AML-193 (cell line): Measurements from ENCODE around the gene PITRM1.
A peak's percentile ranks its signal among the peaks of the same experiment; 100 is the strongest.

ENCODE experiments used
- DNase-seq, 2 experiments: peaks; one replicate each; lab custom pipeline; 2025; lab: John Stamatoyannopoulos, UW

PITRM1 gene

DNA sequence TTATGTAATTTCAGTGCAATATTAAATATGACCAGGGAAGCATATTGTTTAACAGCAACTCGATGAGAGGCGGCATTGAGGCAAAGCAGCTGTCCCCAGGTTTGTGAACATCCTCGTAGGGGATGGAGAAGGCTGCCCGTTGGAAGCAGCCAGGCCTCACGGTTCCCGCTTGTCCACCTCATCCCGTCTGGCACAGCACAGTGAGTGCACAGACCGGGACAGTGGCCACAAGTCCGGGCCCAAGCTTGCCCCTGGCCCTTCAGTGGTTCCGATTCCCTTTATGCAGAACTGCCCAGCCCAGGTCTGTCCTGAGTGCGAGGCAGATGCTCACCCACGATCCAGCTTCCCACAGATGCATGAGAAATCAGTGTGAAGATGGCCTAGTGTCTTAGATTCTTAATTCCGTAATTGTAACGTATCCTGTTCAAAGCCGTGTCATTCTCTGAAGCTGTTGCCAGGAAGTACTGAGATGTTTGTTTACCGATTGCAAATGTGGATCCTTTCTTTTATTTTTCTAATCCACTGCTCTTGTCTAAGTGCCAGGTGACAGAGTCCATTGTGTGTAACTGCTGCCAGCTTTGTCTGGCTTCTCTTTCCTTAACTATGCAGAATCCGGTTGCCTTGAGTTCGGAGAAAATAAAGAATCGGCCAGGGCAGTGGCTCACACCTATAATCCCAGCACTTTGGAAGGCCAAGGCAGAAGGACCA is 69.7 kb downstream of the PITRM1 start:
- no peak for DNase-seq

DNA sequence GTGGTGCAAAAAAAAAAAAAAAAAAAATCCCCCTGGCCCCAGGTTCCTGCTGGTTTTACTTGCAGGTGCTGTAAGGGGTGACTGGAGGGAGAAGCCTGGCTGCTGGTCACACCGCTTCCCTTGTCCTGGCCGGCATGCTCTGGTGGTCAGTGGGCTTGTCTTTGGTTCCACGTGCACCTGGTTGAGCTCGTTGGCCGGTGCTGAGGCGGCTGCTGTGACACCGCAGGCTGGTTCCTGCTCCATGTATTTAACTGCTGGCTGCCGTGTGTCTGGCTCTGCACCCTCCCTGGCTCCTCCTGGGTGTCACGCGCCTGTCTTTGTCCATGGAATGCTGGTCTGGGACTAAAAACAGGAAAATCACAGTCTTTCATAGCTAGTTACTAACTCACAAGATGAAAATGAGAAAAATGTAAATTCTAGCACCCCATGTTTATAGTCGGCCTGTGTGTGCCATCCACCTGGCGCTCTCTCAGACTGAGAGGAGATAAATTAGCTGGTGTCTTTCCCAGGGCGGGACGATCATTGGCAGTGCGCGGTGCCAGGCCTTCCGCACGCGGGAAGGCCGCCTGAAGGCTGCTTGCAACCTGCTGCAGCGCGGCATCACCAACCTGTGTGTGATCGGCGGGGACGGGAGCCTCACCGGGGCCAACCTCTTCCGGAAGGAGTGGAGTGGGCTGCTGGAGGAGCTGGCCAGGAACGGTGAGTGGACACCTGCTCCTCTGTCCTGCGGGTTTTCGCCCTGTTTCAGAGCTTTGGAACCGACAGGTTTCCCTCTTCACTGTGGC is 71.5 kb downstream of the PITRM1 start:
- DNase-seq, result no peak

DNA sequence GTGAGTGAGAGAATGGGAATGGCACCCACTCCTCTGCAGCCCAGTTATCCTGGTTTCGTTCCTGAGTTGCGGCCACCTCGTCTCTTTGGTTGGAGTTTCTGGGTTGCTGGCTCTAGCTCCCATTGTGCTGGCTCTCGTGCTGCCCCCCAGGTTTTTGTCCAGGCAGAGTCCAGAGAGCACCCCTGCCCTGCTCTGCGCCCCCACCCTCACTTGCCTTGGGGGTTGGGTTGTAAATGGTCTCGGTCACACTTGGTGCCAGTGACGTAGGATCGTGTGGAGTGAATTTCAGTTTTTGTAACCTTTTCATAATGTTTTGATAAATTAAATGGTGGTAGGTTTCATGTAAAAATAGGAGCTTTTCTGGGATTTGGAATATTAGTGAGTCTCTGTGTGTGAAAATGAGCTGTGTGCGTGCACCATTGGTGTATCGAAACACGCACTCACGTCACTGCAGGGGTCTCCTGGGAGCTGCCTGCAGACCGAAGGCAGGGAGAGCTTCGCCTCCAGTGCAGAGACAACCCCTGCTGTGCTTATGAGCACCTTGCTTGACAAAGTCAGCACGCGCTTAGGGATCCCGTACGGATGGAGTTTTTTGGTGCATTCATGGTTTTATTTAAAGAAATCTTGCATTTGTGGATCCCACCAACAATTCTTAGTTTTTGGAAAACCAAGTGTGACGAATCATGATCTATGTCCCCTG is 72.3 kb downstream of the PITRM1 start:
- no peak for DNase-seq

DNA sequence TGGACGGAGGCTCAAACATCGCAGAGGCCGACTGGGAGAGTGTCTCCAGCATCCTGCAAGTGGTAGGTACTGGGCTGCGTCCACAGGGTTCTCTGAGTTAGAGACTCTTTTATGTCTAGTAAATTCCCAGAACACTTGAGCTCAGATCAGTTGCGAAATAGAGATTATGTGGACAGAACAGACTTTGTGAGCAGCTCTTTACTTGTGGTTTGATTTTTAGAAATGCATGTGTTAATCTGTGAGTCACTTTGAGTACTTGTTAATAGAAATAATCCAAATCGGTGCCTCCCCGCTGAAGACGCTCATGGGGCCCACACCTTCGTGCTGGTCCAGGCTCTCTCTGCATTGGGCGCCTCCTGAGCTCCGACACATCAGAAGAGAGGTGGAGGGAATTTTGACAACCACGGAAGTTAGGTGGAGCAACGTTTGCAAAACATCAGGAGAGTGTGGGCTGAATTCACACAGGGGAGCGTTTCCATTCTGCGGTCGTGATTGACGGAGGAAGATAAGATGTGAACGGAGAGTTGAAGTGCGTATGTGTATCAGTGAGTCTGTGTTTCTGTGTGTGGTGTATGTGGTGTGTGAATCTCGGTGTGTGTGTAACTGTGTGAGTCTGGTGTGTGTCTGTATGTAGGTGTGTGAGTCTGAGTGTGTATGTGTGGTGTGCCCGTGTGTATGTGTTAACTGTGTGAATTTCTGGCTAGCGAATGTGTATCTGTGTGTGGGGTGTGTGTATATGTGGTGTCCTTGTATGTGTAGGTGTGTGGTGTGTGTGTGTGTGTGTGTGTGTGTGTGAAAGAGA is 73.1 kb downstream of the PITRM1 start:
- peak; percentile 50 to 51 for DNase-seq

DNA sequence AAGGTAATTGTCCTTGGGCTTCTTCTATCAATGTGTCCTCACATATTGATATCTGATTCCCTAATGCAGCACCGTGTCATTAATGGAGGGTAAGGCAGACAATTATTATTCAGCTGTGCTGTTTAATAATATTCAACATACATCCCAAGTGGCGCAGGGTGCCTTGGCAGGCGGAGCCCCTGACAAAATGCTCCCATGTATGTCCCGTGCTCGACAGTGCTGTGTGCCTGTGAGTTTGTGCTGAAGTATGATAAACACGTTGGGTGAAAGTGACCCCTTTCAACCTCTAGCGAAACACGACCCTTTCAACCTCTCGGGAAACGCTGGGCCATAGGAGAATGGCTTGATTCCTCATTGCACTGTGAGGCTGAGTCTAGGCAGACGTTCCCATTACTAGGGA is 73.9 kb downstream of the PITRM1 start:
- DNase-seq, result no peak

DNA sequence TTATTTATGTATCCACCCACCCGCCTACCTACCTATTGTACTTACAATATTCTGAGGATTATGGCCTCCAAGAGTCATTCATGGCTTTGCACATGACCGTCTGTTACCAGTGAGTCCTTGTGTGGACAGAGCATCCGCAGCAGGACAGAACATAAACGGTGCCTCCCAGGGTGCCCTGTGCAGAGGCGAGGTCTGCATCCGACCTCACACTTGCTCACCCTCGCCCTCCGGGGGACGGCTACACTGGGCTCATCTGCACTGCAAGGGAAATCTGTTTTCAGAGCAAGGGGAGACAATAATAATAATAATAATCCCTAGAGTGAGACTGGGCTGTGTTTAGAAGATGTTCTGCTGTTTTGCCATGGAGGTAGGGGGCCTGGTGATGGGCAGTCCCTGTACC is 75.4 kb downstream of the PITRM1 start:
- no peak for DNase-seq

DNA sequence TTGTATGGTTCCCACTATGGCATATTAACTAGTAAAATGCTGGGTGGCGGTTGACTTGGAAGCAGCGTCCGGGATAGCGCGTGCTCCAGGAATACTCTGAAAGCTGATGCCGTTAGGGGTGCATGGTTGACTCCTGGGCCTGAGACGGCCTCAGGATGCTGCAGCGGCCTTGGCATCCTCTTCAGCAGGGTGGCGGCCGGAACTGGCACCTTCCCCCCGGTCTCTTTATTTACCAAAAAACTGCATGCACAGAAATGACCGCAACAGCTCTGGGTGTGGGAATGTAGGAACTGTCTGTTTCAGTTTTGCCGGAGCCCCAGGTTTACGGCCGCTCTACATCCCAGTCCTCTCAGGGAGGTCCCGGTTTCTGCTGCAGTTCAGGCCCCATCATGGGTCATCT is 76.4 kb downstream of the PITRM1 start:
- DNase-seq, result no peak

DNA sequence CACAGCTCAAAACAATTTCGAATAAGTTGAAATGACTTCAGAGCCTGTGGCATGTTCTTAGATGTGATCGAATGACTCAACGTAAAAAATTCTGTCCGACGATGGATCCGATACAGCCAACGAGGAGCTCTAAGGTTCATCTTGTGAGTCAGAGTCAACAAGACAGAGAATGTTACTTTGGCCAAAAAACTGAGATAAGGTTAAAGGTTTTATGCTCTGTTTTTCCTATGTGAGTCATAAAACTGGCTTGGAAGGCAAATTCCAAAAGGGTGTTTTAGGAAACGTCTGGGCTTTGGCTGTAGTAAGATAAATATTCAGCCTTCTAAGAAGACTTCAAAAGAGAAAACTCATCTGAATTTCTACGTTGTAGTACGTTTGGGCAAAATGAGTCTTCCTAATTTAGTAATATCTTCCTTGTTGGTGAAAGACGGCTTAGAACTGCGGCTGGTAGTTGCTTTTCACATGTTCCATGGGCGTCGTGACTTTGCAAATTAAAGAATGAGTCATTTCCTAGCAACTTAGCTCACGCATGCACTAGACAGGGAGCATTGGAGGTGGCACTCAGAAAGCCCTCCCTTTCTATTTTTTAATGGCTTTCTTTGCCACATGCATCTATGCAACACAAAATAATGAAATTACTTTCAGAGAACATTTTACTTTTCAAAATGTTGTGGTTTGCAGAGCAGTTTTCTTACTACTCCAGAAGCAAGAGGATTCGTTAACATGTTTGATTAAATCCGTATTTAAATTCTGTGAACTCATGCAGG is 77.0 kb downstream of the PITRM1 start:
- peak; percentile 93 for DNase-seq

DNA sequence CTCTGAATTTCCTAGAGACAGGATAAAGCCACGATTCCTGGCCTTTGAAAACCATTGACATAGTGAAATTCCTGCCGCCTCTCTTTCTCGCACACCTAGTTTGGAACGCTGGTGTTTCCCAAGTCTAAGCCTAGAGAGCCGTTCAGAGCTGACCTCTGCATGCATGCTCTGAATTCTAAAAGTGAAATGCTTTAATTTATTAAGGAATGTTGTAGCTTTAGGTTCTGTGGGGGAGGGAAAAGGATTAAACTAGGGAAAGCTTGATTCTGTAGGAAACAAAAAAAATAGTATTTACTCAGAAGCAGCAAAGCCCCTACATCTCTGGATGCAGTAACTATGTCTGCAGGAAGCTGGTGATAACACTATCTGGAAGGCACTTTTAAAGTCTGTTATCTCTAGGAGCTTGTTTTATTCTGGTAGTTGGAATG is 78.0 kb downstream of the PITRM1 start:
- DNase-seq, result no peak

DNA sequence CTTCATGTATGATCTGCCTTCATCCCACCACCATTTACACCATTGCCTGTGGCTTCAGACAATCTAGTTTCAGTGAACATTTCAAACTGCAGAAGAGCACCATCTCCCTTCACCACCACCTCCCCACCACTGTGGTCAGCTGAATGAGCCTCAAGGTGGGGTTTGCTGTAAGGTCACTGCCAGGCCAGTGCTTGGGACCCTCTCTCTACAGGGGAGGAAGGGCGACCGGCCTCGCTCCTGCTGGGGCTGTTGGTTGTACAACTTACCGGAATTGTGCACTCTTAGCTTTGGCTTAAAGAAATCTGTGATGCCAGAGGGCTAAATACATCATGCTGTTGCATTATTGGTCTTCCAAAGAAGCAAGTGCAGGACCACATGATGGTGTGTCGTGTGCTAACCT is 78.6 kb downstream of the PITRM1 start:
- DNase-seq, result no peak

DNA sequence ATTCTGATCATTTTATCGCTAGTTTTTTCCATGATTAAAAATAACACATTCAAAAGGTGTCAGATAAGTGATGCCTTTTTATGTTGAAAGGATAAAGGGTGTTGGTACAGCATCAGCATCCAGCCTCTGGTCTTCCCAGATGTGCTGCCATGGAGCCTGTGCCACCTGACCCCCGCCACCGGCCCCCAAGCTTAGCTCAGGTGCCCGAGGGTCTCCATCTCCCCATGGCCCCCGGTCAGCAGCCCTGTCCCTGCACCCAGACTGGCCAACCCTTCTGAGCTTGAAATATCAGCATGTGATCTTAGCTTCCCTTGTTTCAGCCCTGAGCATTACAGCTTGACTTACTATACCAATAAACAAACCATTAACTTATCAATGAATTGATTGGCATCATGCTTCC is 80.7 kb downstream of the PITRM1 start:
- no peak for DNase-seq

DNA sequence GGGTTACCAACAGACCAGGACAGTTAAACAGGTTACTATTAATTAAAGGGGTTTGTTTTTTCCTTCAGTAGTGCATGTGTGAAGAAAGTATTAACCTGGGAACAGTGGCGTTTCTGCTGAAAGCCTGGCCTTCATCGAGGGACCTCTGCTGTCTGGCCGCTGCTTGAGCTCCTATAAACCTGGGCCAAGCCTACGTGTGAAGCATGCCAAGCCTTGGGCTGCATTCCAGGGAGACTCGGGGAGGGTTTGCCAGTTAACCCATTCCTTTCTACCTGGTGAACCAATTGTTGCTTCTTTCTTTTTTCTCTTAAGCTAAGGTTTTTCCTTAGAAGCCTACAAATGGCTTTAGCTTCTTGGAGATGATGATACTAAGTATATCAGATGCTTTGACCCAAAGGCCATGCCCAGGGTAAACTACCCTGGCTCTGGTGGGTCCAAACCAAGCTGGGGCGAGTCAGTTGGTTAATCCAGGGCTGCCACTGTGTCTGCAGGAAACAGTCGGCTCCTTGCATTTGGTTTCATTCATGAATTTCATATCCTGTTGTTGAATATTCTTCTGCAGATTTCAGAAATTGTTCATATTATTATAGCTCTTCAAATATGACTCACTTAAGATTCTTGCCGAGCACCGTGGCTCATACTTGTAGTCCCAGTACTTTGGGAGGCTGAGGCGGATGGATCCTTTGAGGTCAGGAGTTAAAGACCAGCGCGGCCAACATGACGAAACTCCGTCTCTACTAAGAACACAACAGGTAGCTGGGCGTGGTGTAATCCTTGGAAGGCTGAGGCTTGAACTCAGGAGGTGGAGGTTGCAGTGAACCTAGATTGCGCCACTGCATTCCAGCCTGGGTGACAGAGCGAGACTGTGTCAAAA is 81.4 kb downstream of the PITRM1 start:
- no peak for DNase-seq

DNA sequence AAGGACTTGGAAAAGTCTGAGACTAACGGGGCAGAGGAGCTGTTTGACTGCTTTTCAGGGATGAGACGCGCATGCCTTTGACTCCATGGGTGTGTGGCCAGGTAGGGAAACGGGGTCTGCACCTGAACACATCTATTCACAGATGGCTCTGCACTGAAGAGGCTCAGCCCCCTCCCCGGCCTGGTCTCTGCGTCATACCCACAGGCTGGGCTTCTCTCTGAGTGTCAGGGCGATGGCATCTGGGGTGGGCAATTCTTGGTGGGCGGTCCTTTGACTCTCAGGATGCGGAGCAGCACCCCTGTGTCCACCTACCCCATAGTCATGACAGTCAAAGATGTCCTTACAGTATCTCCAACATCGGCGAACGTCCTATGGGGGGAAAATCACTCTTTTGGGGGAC is 82.2 kb downstream of the PITRM1 start:
- DNase-seq, result no peak
